Liver (tissue), 9 donors: ENCODE measurements around the gene CBFB. TPM values are rescaled to one million over a fixed set of nuclear protein-coding genes. Genes with fewer than 3 reads are reported as not detected.
"Not testable (repeated sequence)": the region's sequence is repeated elsewhere in the genome, so short reads cannot be mapped to it uniquely, and the experiment has no call there.

Experiments used
- DNase-seq: peaks from one replicate; pipeline ENCODE4 v3.0.0-alpha.2; 2017; ENCODE audit warnings: low spot score
- H3K27ac ChIP-seq, 2 donors: one replicate each; pipeline ENCODE4 v1.7.0; 2013; ENCODE audit warnings: inconsistent platforms in 2 of 2, low read length in 2 of 2, control low read depth in 1 of 2, low read depth in 1 of 2, mild to moderate bottlenecking in 1 of 2
- H3K27me3 ChIP-seq, 4 donors: one replicate each; pipeline versions ENCODE4 v1.6.1 to v1.7.0; 2013; ENCODE audit warnings: low read length in 3 of 4, inconsistent platforms in 1 of 4, mild to moderate bottlenecking in 1 of 4, moderate library complexity in 1 of 4; ENCODE audit not compliant: control insufficient read depth in 4 of 4, insufficient read depth in 4 of 4
- H3K36me3 ChIP-seq, 4 donors: one replicate each; pipeline versions ENCODE4 v1.6.1 to v1.7.0; 2013; ENCODE audit warnings: low read length in 3 of 4, mild to moderate bottlenecking in 3 of 4, low read depth in 1 of 4, moderate library complexity in 1 of 4; ENCODE audit not compliant: control insufficient read depth in 4 of 4, insufficient read depth in 3 of 4
- H3K4me1 ChIP-seq, 4 donors: one replicate each; pipeline versions ENCODE4 v1.6.1 to v1.7.0; 2013; ENCODE audit warnings: low read length in 3 of 4, mild to moderate bottlenecking in 3 of 4, moderate library complexity in 1 of 4; ENCODE audit not compliant: control insufficient read depth in 4 of 4, insufficient read depth in 4 of 4
- H3K4me3 ChIP-seq, 3 donors: one replicate each; pipeline versions ENCODE4 v1.6.1 to v1.7.0; 2013; ENCODE audit warnings: low read length in 3 of 3, control low read depth in 1 of 3, low read depth in 1 of 3, mild to moderate bottlenecking in 1 of 3
- H3K9ac ChIP-seq, 2 donors: one replicate each; pipeline ENCODE4 v1.7.0; 2013; ENCODE audit warnings: low read length in 2 of 2, mild to moderate bottlenecking in 2 of 2, moderate library complexity in 2 of 2, control low read depth in 1 of 2, low read depth in 1 of 2
- H3K9me3 ChIP-seq, 4 donors: one replicate each; pipeline versions ENCODE4 v1.6.1 to v1.7.0; 2013; ENCODE audit warnings: low read length in 3 of 4; ENCODE audit not compliant: control insufficient read depth in 4 of 4
- EGR1 ChIP-seq, 2 donors: IDR thresholded peaks; 2 replicates each; pipeline ENCODE4 v1.6.1; 2016 to 2018; ENCODE audit warnings: antibody characterized with exemption in 2 of 2, low read depth in 2 of 2
- FOXA1 ChIP-seq: IDR thresholded peaks from 2 replicates; pipeline ENCODE4 v1.6.1; 2016; ENCODE audit warnings: antibody characterized with exemption
- FOXA2 ChIP-seq: IDR thresholded peaks from 2 replicates; pipeline ENCODE4 v1.6.1; 2016; ENCODE audit warnings: antibody characterized with exemption
- GABPA ChIP-seq, 2 donors: IDR thresholded peaks in 1 of 2; conservative IDR thresholded peaks in 1 of 2; 2 replicates each; pipeline ENCODE4 v1.6.1; 2016; ENCODE audit warnings: antibody characterized with exemption in 2 of 2, mild to moderate bottlenecking in 1 of 2, moderate library complexity in 1 of 2
- HNF4A ChIP-seq, 2 donors: conservative IDR thresholded peaks; 2 replicates each; pipeline ENCODE4 v1.6.1; 2016; ENCODE audit warnings: antibody characterized with exemption in 2 of 2, mild to moderate bottlenecking in 2 of 2
- HNF4G ChIP-seq: IDR thresholded peaks from 2 replicates; pipeline ENCODE4 v1.6.1; 2016; ENCODE audit warnings: antibody characterized with exemption
- JUND ChIP-seq, 2 donors: IDR thresholded peaks; 2 replicates each; pipeline ENCODE4 v1.6.1; 2016; ENCODE audit warnings: antibody characterized with exemption in 2 of 2
- NR2F2 ChIP-seq: IDR thresholded peaks from 2 replicates; pipeline ENCODE4 v1.6.1; 2016; ENCODE audit warnings: antibody characterized with exemption
- RAD21 ChIP-seq, 2 donors: IDR thresholded peaks; 2 replicates each; pipeline ENCODE4 v1.6.1; 2016; ENCODE audit warnings: antibody characterized with exemption in 2 of 2, mild to moderate bottlenecking in 2 of 2
- RXRA ChIP-seq, 2 donors: IDR thresholded peaks; 2 replicates each; pipeline ENCODE4 v1.6.1; 2017 to 2018; ENCODE audit warnings: antibody characterized with exemption in 2 of 2, mild to moderate bottlenecking in 1 of 2
- SP1 ChIP-seq: IDR thresholded peaks from 2 replicates; pipeline ENCODE4 v1.6.1; 2018; ENCODE audit warnings: antibody characterized with exemption, mild to moderate bottlenecking
- TAF1 ChIP-seq: conservative IDR thresholded peaks from 2 replicates; pipeline ENCODE4 v1.6.1; 2016; ENCODE audit warnings: antibody characterized with exemption, mild to moderate bottlenecking
- YY1 ChIP-seq: IDR thresholded peaks from 2 replicates; pipeline ENCODE4 v1.6.1; 2016; ENCODE audit warnings: antibody characterized with exemption, mild to moderate bottlenecking
- WGBS: extraction: QIAGEN DNeasy Blood & Tissue Kit; methylation state at CpG from one replicate; pipeline ENCODE4 v1.1.7; 2013; 5-methylcytosine and 5-hydroxymethylcytosine counted together
- polyA plus RNA-seq, 2 donors: library from polyadenylated mRNA; stranded (reverse) in 1 of 2; unstranded in 1 of 2; fragments of 200-250 nt in 1 of 2; fragments of >200 nt in 1 of 2; fragmentation: Nextera tagmentation in 1 of 2; extraction: Ambion mirVana in 1 of 2; gene quantifications; one replicate each; pipeline versions ENCODE4 v1.2.1 to v1.2.3, GENCODE V29; 2013 to 2015
- total RNA-seq, 2 donors: library from RNA; depleted of rRNA; stranded (reverse); fragments of >200 nt; gene quantifications; one replicate each; pipeline ENCODE4 v1.2.3, GENCODE V29; 2014
- TF ChIP-seq, protein P1 (sequence below): IDR thresholded peaks from 2 replicates; pipeline ENCODE4 v1.6.1; 2016; ENCODE audit warnings: antibody characterized with exemption
- TF ChIP-seq, protein P2 (sequence below): IDR thresholded peaks from 2 replicates; pipeline ENCODE4 v1.6.1; 2016; ENCODE audit warnings: antibody characterized with exemption
- TF ChIP-seq, protein P3 (sequence below): IDR thresholded peaks from 2 replicates; pipeline ENCODE4 v1.6.1; 2016; ENCODE audit warnings: antibody characterized with exemption, mild to moderate bottlenecking
- TF ChIP-seq, protein P4 (sequence below): IDR thresholded peaks from 2 replicates; pipeline ENCODE4 v1.6.1; 2016; ENCODE audit warnings: antibody characterized with exemption
- TF ChIP-seq, protein P5 (sequence below): fragments of 150-350 bp; IDR thresholded peaks from 2 replicates; pipeline ENCODE4 v1.5.1; 2017; ENCODE audit warnings: improper control_type of control experiment, low read depth, low read length; ENCODE audit not compliant: missing input control
- donor health status: healthy.
- donor health status: healthy.
- donor health status: healthy.
- donor health status: healthy.
- donor health status: healthy.

The CBFB gene
- total and polyA plus RNA-seq, 4 donors: 6.8 to 19.3 (median 11.2) TPM

DNA sequence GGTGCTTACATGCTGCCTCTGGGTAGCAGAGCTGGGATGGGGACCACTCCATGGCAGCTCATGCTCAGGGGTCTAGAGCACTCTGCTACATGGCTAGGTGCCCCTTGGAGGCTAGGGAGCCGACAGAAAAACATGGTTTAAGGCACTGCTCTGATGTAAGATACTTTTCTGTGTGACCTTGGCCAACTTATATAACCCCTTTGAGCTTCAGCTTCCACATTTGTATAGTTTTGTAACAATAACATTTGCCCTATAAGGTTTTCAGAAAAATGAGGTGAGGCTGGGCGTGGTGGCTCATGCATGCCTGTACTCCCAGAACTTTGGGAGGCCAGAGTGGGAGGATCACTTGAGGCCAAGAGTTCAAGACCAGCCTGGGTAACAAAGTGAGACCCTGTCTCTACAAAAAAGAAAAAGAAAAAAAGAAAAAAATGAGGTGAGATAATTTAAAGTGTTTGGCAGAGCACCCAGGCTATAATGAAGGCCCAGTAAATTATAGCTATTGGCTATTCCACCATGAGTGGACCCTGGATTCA, 37.3 kb upstream of the CBFB start:
- DNase-seq: no peak
- no peak for TF ChIP-seq SP1
- TF ChIP-seq EGR1 (IDR thresholded peaks at IDR 0.05; ENCODE audit: low read depth in 2 of 2): no peak
- no peak for TF ChIP-seq YY1
- no peak for TF ChIP-seq RAD21 (IDR thresholded peaks at IDR 0.05)
- no peak for TF ChIP-seq TAF1
- TF ChIP-seq, protein P1, sequence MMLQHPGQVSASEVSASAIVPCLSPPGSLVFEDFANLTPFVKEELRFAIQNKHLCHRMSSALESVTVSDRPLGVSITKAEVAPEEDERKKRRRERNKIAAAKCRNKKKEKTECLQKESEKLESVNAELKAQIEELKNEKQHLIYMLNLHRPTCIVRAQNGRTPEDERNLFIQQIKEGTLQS: no peak
- TF ChIP-seq HNF4A (conservative IDR thresholded peaks at IDR 0.05): no peak
- no peak for TF ChIP-seq JUND (IDR thresholded peaks at IDR 0.05)
- no peak for TF ChIP-seq RXRA (IDR thresholded peaks at IDR 0.05)
- TF ChIP-seq FOXA2: no peak
- no peak for TF ChIP-seq GABPA (IDR thresholded peaks at IDR 0.05 in 1 of 2, conservative IDR thresholded peaks at IDR 0.05 in 1 of 2)
- TF ChIP-seq HNF4G: no peak
- no peak for TF ChIP-seq NR2F2
- TF ChIP-seq, protein P2, sequence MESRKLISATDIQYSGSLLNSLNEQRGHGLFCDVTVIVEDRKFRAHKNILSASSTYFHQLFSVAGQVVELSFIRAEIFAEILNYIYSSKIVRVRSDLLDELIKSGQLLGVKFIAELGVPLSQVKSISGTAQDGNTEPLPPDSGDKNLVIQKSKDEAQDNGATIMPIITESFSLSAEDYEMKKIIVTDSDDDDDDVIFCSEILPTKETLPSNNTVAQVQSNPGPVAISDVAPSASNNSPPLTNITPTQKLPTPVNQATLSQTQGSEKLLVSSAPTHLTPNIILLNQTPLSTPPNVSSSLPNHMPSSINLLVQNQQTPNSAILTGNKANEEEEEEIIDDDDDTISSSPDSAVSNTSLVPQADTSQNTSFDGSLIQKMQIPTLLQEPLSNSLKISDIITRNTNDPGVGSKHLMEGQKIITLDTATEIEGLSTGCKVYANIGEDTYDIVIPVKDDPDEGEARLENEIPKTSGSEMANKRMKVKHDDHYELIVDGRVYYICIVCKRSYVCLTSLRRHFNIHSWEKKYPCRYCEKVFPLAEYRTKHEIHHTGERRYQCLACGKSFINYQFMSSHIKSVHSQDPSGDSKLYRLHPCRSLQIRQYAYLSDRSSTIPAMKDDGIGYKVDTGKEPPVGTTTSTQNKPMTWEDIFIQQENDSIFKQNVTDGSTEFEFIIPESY: no peak
- TF ChIP-seq, protein P3, sequence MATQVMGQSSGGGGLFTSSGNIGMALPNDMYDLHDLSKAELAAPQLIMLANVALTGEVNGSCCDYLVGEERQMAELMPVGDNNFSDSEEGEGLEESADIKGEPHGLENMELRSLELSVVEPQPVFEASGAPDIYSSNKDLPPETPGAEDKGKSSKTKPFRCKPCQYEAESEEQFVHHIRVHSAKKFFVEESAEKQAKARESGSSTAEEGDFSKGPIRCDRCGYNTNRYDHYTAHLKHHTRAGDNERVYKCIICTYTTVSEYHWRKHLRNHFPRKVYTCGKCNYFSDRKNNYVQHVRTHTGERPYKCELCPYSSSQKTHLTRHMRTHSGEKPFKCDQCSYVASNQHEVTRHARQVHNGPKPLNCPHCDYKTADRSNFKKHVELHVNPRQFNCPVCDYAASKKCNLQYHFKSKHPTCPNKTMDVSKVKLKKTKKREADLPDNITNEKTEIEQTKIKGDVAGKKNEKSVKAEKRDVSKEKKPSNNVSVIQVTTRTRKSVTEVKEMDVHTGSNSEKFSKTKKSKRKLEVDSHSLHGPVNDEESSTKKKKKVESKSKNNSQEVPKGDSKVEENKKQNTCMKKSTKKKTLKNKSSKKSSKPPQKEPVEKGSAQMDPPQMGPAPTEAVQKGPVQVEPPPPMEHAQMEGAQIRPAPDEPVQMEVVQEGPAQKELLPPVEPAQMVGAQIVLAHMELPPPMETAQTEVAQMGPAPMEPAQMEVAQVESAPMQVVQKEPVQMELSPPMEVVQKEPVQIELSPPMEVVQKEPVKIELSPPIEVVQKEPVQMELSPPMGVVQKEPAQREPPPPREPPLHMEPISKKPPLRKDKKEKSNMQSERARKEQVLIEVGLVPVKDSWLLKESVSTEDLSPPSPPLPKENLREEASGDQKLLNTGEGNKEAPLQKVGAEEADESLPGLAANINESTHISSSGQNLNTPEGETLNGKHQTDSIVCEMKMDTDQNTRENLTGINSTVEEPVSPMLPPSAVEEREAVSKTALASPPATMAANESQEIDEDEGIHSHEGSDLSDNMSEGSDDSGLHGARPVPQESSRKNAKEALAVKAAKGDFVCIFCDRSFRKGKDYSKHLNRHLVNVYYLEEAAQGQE: no peak
- TF ChIP-seq FOXA1: no peak
- TF ChIP-seq, protein P4, sequence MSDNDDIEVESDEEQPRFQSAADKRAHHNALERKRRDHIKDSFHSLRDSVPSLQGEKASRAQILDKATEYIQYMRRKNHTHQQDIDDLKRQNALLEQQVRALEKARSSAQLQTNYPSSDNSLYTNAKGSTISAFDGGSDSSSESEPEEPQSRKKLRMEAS: no peak
- TF ChIP-seq, protein P5, sequence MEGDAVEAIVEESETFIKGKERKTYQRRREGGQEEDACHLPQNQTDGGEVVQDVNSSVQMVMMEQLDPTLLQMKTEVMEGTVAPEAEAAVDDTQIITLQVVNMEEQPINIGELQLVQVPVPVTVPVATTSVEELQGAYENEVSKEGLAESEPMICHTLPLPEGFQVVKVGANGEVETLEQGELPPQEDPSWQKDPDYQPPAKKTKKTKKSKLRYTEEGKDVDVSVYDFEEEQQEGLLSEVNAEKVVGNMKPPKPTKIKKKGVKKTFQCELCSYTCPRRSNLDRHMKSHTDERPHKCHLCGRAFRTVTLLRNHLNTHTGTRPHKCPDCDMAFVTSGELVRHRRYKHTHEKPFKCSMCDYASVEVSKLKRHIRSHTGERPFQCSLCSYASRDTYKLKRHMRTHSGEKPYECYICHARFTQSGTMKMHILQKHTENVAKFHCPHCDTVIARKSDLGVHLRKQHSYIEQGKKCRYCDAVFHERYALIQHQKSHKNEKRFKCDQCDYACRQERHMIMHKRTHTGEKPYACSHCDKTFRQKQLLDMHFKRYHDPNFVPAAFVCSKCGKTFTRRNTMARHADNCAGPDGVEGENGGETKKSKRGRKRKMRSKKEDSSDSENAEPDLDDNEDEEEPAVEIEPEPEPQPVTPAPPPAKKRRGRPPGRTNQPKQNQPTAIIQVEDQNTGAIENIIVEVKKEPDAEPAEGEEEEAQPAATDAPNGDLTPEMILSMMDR: no peak
- Histone ChIP-seq H3K4me1 (peaks cover 8 to 15% (median 11%) of the 10 kb centered on the region in 4 donors), H3K27me3 (no peaks in the 10 kb centered on the region), H3K27ac (no peak overlapping the region), H3K9me3 (no peaks in the 10 kb centered on the region), H3K4me3 (no peak overlapping the region), H3K9ac (no peak overlapping the region), H3K36me3 (no peaks in the 10 kb centered on the region)
- 83% methylated on average over 2 of the region's 2 CpGs for WGBS

DNA sequence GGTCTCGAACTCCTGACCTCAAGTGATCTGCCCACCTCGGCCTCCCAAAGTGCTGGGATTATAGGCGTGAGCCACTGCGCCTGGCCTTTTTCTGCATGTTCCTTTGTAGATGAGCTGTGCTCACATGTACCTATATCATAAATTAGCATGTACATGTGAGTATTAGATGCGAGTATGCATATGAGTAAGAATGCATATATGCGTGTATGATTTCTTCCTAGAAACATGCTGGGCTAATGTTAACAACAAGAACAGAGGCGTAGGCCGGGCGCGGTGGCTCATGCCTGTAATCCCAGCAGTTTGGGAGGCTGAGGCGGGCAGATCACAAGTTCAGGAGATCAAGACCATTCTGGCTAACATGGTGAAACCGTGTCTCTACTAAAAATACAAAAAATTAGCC, 35.4 kb upstream of the CBFB start:
- H3K9ac ChIP-seq, H3K9me3 ChIP-seq, H3K4me3 ChIP-seq, H3K27ac ChIP-seq, H3K27me3 ChIP-seq, H3K36me3 ChIP-seq, DNase-seq: not testable (repeated sequence)
- 97% methylated on average over 12 of the region's 12 CpGs for WGBS
- peaks cover 12 to 17% (median 13%) of the 10 kb centered on the region in 4 donors for H3K4me1 ChIP-seq
